Activated T-helper 2 cell treated with anti-CD3 and anti-CD28 coated beads, Interferon-gamma antibody, Interleukin-2, Interleukin-4, amounts not matched to agents 10 μg/mL and 5 μg/mL and 100 μg/mL, durations not matched to agents 14 hours and 24 hours and 36 hours (primary cell): Measurements from ENCODE around the gene FAM180A. TPM values are rescaled to one million over a fixed set of nuclear protein-coding genes. Genes with fewer than 3 reads are reported as not detected.
"Not testable (repeated sequence)": the region's sequence is repeated elsewhere in the genome, so short reads cannot be mapped to it uniquely, and the experiment has no call there.

Experiments used
- DNase-seq: peaks from one replicate; pipeline ENCODE4 v3.0.0; 2021; ENCODE audit warnings: low spot score
- H3K27ac Mint-ChIP-seq: one replicate; pipeline ENCODE4 v1.8.0; 2021; ENCODE audit warnings: mixed read lengths
- H3K27me3 Mint-ChIP-seq: one replicate; pipeline ENCODE4 v1.8.0; 2021; ENCODE audit warnings: low read depth, mixed read lengths
- H3K36me3 Mint-ChIP-seq: one replicate; pipeline ENCODE4 v1.8.0; 2021; ENCODE audit warnings: low read depth, mixed read lengths
- H3K4me1 Mint-ChIP-seq: one replicate; pipeline ENCODE4 v1.8.0; 2021; ENCODE audit warnings: low read depth, mixed read lengths
- H3K4me3 Mint-ChIP-seq: one replicate; pipeline ENCODE4 v1.8.0; 2021; ENCODE audit warnings: low read depth, mild to moderate bottlenecking, moderate library complexity, mixed read lengths
- H3K9me3 Mint-ChIP-seq: one replicate; pipeline ENCODE4 v1.8.0; 2021; ENCODE audit warnings: mixed read lengths
- intact Hi-C: fragments of 100-400 bp; cut with micrococcal nuclease; formaldehyde crosslinking; loops from one replicate; pipeline ENCODE4 v1.15.1; 2023
- total RNA-seq: library from RNA; stranded (reverse); gene quantifications from 2 replicates; pipeline ENCODE4 v1.2.3, GENCODE V29; 2022

FAM180A gene
- total RNA-seq, 1 donor from 2014 or later, result not detected

- no peak overlapping the region for H3K4me3 Mint-ChIP-seq
- no peaks in the 10 kb centered on the region for H3K9me3 Mint-ChIP-seq
- no peaks in the 10 kb centered on the region for H3K36me3 Mint-ChIP-seq
- no peak for DNase-seq
- H3K4me1 Mint-ChIP-seq, result no peaks in the 10 kb centered on the region
- intact Hi-C loops, result no loop called here
- H3K27ac Mint-ChIP-seq, result no peak overlapping the region
- peaks cover 17% of the 10 kb centered on the region for H3K27me3 Mint-ChIP-seq
Measured at GRCh38 chr7:135782801-135783200, 34.2 kb upstream of the FAM180A start.

- intact Hi-C loops, result no loop called here
- no peaks in the 10 kb centered on the region for H3K36me3 Mint-ChIP-seq
- no peaks in the 10 kb centered on the region for H3K9me3 Mint-ChIP-seq
- H3K4me1 Mint-ChIP-seq, result no peaks in the 10 kb centered on the region
- H3K27ac Mint-ChIP-seq, result no peak overlapping the region
- H3K4me3 Mint-ChIP-seq, result no peak overlapping the region
- DNase-seq, result no peak
- peaks cover 16% of the 10 kb centered on the region for H3K27me3 Mint-ChIP-seq
Measured at GRCh38 chr7:135782377-135782776, 33.8 kb upstream of the FAM180A start.

GRCh38 chr7:135777626-135778398 lies 29.2 kb upstream of the FAM180A start:
- Mint-ChIP-seq H3K4me1 (no peaks in the 10 kb centered on the region), H3K9me3 (no peaks in the 10 kb centered on the region), H3K27ac (no peak overlapping the region), H3K27me3 (peaks cover 8% of the 10 kb centered on the region), H3K36me3 (no peaks in the 10 kb centered on the region), H3K4me3 (no peak overlapping the region)
- DNase-seq, result no peak
- intact Hi-C loops, result no loop called here

GRCh38 chr7:135775915-135776314 lies 27.3 kb upstream of the FAM180A start:
- H3K4me3 Mint-ChIP-seq, H3K9me3 Mint-ChIP-seq, intact Hi-C loops, H3K4me1 Mint-ChIP-seq, H3K27ac Mint-ChIP-seq, DNase-seq, H3K27me3 Mint-ChIP-seq, H3K36me3 Mint-ChIP-seq: not testable (repeated sequence)

- no peak for DNase-seq
- Mint-ChIP-seq H3K27me3 (peaks cover 8% of the 10 kb centered on the region), H3K36me3 (no peaks in the 10 kb centered on the region), H3K27ac (no peak overlapping the region), H3K4me1 (no peaks in the 10 kb centered on the region), H3K9me3 (no peaks in the 10 kb centered on the region), H3K4me3 (no peak overlapping the region)
- intact Hi-C loops, result no loop called here
Measured at GRCh38 chr7:135775230-135775629, 26.6 kb upstream of the FAM180A start.

GRCh38 chr7:135774284-135774683 lies 25.7 kb upstream of the FAM180A start:
- H3K4me1 Mint-ChIP-seq, result no peaks in the 10 kb centered on the region
- no peaks in the 10 kb centered on the region for H3K9me3 Mint-ChIP-seq
- no peak overlapping the region for H3K4me3 Mint-ChIP-seq
- H3K27me3 Mint-ChIP-seq, result peaks cover 8% of the 10 kb centered on the region
- H3K27ac Mint-ChIP-seq, result no peak overlapping the region
- intact Hi-C loops, result no loop called here
- H3K36me3 Mint-ChIP-seq, result no peaks in the 10 kb centered on the region
- no peak for DNase-seq

- Mint-ChIP-seq H3K9me3 (no peaks in the 10 kb centered on the region), H3K36me3 (no peaks in the 10 kb centered on the region), H3K27ac (no peak overlapping the region), H3K4me3 (no peak overlapping the region), H3K4me1 (no peaks in the 10 kb centered on the region), H3K27me3 (peaks cover 3% of the 10 kb centered on the region)
- intact Hi-C loops, result no loop called here
- DNase-seq, result no peak
Measured at GRCh38 chr7:135773464-135773863, 24.9 kb upstream of the FAM180A start.

- Mint-ChIP-seq H3K27me3 (no peaks in the 10 kb centered on the region), H3K4me1 (no peaks in the 10 kb centered on the region), H3K9me3 (no peaks in the 10 kb centered on the region), H3K27ac (no peak overlapping the region), H3K4me3 (no peak overlapping the region), H3K36me3 (no peaks in the 10 kb centered on the region)
- DNase-seq, result no peak
- intact Hi-C loops, result no loop called here
Measured at GRCh38 chr7:135772639-135773222, 24.1 kb upstream of the FAM180A start.

GRCh38 chr7:135771961-135772638 lies 23.5 kb upstream of the FAM180A start:
- intact Hi-C loops, result no loop called here
- no peaks in the 10 kb centered on the region for H3K4me1 Mint-ChIP-seq
- no peaks in the 10 kb centered on the region for H3K36me3 Mint-ChIP-seq
- no peak overlapping the region for H3K4me3 Mint-ChIP-seq
- no peak overlapping the region for H3K27ac Mint-ChIP-seq
- no peaks in the 10 kb centered on the region for H3K9me3 Mint-ChIP-seq
- H3K27me3 Mint-ChIP-seq, result peaks cover 4% of the 10 kb centered on the region
- no peak for DNase-seq

GRCh38 chr7:135771051-135771450 lies 22.4 kb upstream of the FAM180A start:
- H3K4me1 Mint-ChIP-seq, result no peaks in the 10 kb centered on the region
- H3K27ac Mint-ChIP-seq, result no peak overlapping the region
- no peak for DNase-seq
- H3K36me3 Mint-ChIP-seq, result no peaks in the 10 kb centered on the region
- peaks cover 4% of the 10 kb centered on the region for H3K27me3 Mint-ChIP-seq
- H3K9me3 Mint-ChIP-seq, result no peaks in the 10 kb centered on the region
- intact Hi-C loops, result no loop called here
- H3K4me3 Mint-ChIP-seq, result no peak overlapping the region

- Mint-ChIP-seq H3K4me1 (no peaks in the 10 kb centered on the region), H3K27ac (no peak overlapping the region), H3K4me3 (no peak overlapping the region), H3K27me3 (peaks cover 9% of the 10 kb centered on the region), H3K9me3 (no peaks in the 10 kb centered on the region), H3K36me3 (no peaks in the 10 kb centered on the region)
- no peak for DNase-seq
- intact Hi-C loops, result no loop called here
Measured at GRCh38 chr7:135770139-135770710, 21.6 kb upstream of the FAM180A start.

- H3K27me3 Mint-ChIP-seq, result peaks cover 9% of the 10 kb centered on the region
Measured at GRCh38 chr7:135769005-135769802, 20.6 kb upstream of the FAM180A start.

More at GRCh38 chr7:135769005-135769802, 20.6 kb upstream of the FAM180A start:
- no peak overlapping the region for H3K27ac Mint-ChIP-seq
- no peak for DNase-seq
- H3K4me3 Mint-ChIP-seq, result no peak overlapping the region
- no peaks in the 10 kb centered on the region for H3K36me3 Mint-ChIP-seq
- intact Hi-C loops, result no loop called here
- no peaks in the 10 kb centered on the region for H3K9me3 Mint-ChIP-seq
- no peaks in the 10 kb centered on the region for H3K4me1 Mint-ChIP-seq
